ENCODE measurements around the gene SLC7A6.

DNA sequence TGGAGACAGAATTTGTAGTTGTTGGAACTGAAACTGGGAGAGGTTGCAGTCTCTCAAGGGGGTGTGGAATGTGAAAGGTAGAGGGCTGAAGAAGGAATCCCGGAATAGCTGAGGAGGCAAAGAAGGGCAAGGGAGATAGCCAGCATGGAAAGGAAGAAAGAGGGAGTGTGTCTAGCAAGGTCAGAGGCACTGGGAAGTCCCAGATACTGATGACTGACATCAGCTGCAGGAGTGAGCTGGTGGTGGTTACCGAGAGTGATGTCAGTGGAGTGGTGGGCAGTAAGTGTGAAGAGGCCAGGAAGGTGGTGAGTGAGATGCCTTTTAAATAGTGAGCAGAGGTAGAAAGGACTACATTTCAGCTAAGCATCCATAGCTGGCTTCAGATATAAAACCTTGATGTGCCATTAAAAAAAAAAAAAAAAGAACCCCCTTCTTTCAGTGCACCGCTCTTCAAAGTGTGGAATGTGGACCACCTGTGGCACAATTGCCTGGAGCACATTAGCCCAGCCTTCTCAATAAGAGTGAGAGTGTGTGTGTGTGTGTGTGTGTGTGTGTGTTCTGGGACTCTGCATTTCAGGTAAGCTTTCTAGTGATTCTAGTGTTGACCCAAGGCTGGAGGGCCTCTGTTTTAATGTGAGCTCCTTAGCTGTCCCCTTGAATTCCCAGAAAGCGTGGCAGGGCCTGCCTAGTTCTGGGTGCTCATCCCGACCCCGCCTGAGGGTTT is 55.0 kb downstream of the SLC7A6 start:
- TF ChIP-seq, protein P1, sequence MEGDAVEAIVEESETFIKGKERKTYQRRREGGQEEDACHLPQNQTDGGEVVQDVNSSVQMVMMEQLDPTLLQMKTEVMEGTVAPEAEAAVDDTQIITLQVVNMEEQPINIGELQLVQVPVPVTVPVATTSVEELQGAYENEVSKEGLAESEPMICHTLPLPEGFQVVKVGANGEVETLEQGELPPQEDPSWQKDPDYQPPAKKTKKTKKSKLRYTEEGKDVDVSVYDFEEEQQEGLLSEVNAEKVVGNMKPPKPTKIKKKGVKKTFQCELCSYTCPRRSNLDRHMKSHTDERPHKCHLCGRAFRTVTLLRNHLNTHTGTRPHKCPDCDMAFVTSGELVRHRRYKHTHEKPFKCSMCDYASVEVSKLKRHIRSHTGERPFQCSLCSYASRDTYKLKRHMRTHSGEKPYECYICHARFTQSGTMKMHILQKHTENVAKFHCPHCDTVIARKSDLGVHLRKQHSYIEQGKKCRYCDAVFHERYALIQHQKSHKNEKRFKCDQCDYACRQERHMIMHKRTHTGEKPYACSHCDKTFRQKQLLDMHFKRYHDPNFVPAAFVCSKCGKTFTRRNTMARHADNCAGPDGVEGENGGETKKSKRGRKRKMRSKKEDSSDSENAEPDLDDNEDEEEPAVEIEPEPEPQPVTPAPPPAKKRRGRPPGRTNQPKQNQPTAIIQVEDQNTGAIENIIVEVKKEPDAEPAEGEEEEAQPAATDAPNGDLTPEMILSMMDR (IDR thresholded peaks at IDR 0.05): no peak
- TF ChIP-seq ZFX (IDR thresholded peaks at IDR 0.05; ENCODE audit: borderline replicate concordance): no peak
